Neuron (in vitro differentiated cells): ENCODE measurements around the gene MAMDC2.

Source experiments
- H2AFZ ChIP-seq: one replicate; pipeline ENCODE4 v1.6.1; 2013; ENCODE audit warnings: low read depth, mild to moderate bottlenecking, inconsistent platforms, low read length, moderate library complexity
- H3K27me3 ChIP-seq: one replicate; pipeline ENCODE4 v1.6.1; 2013; ENCODE audit warnings: low read length; ENCODE audit not compliant: insufficient read depth
- H3K36me3 ChIP-seq: one replicate; pipeline ENCODE4 v1.6.1; 2013; ENCODE audit warnings: low read length; ENCODE audit not compliant: insufficient read depth
- H3K4me1 ChIP-seq: one replicate; pipeline ENCODE4 v1.6.1; 2013; ENCODE audit warnings: low read length; ENCODE audit not compliant: insufficient read depth
- H3K4me3 ChIP-seq: 2 replicates; pipeline ENCODE4 v1.5.1; 2013; ENCODE audit warnings: mild to moderate bottlenecking, low read length, moderate library complexity
- H3K9me3 ChIP-seq: one replicate; pipeline ENCODE4 v1.6.1; 2013; ENCODE audit warnings: low read length

MAMDC2 gene

DNA sequence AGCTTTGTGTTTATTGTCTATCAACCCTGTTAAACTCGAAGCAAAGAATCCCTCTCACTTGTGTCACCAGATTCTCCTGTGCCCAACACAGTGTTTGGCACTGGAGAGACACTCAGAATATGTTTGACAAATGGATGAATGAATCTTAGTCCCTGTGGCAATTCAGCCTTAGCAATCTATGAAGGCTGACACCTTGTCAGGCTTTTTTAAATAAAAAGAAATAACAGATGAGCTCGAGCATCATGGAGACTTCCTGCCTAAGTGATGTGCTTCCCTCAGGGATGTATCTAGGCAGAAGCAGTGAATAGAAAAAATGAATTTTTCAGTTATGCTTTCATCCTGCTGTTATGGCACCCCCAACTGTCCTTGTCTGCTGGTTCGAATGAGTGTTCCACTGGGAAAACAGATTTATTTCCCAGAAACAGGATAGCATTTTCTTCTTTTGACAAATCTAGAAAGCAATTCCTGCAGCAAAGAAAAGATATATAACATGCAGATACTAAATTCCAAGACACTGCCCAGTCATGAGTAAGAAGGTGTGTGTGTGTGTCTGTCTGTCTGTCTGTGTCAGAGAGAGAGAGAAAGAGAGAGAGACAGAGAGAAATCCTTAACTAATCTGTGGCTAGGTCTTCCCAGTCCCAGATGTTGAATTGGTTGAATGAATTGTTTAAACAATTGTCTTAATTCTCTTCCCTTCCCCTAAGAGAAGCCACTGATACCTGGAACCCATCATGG lies 16.7 kb downstream of the MAMDC2 start:
- Histone ChIP-seq H2AFZ (no peak overlapping the region), H3K4me3 (no peak overlapping the region)

DNA sequence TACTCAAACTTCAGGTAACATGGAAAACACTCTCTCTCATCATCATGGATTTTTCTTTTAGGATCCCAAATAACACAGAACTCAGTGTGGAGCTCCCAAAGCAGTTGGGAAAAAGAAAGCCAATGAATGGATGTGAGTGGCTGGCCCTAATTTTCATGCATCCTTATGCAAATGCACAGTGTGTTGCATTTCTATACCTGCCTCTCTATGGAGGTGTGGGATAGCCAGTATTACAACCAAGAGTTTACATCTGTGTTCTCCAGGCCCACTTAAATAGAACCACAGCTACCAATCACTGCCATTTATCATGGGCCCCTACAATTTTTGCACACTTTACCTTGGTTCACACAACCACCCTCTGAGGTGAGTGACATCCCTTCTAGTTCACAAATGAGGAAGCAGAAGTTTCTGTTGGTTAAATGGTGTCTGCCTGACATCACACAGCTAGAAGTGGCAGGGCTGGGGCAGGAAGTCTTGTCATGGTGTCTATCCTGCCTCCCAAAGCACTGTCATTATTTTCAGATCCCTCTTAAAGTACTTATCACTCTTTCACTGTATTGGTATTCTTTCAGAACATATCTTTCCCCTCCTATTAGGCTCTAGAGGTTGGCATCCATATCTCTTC lies 17.3 kb downstream of the MAMDC2 start:
- H3K27me3 ChIP-seq: no peaks in the 10 kb centered on the region
- H3K9me3 ChIP-seq: peaks cover 2% of the 10 kb centered on the region
- no peak overlapping the region for H3K4me3 ChIP-seq
- H2AFZ ChIP-seq: no peak overlapping the region
- no peaks in the 10 kb centered on the region for H3K36me3 ChIP-seq
- no peaks in the 10 kb centered on the region for H3K4me1 ChIP-seq

More for the DNA sequence above, 16.7 kb downstream of the MAMDC2 start:
- H3K4me1 ChIP-seq: no peaks in the 10 kb centered on the region
- no peaks in the 10 kb centered on the region for H3K36me3 ChIP-seq
- H3K27me3 ChIP-seq: no peaks in the 10 kb centered on the region
- H3K9me3 ChIP-seq: peaks cover 2% of the 10 kb centered on the region

DNA sequence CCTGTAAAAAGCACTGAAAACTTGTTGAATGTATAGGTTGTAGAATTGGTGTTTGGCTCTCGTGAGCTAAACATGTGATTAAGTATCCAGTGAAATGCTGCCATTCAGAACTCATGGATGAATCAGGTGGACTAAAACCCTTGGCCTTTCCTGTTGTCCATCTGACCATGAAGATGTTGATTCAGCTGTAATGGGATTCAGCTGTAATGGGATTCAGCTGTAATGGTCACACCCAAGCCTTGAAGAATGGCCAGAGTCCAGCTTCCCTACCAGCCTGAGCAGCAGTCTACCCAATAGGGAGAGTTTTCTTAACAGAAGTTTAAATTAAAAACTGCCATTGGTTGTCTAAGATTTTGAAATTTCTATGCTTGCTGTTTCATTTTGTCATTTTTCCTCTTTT lies 18.1 kb downstream of the MAMDC2 start:
- Histone ChIP-seq H3K36me3 (no peaks in the 10 kb centered on the region), H3K4me3 (no peak overlapping the region), H3K27me3 (no peaks in the 10 kb centered on the region), H3K4me1 (no peaks in the 10 kb centered on the region), H3K9me3 (no peaks in the 10 kb centered on the region), H2AFZ (no peak overlapping the region)

DNA sequence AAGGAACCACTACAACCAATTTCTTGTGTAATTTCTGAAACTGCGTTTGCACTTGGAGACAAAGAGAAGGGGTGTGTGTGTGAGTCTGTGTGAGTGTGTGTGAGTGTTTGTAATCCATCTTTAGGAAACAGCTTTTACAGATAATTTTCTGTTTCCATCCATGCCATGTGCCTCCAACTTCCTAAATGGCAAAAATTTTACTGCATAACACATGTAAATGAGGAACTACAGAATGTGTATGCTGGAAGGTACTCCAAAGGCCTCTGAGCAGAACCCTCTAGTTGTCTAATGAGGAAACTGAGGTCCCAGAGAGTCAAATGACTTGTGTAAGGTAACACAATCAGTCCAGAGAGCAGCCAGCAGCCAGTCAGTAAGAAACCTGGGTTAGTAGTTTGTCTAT lies 20.8 kb downstream of the MAMDC2 start:
- no peak overlapping the region for H2AFZ ChIP-seq
- H3K36me3 ChIP-seq: no peaks in the 10 kb centered on the region
- no peaks in the 10 kb centered on the region for H3K9me3 ChIP-seq
- H3K4me3 ChIP-seq: no peak overlapping the region
- no peaks in the 10 kb centered on the region for H3K4me1 ChIP-seq
- no peaks in the 10 kb centered on the region for H3K27me3 ChIP-seq

DNA sequence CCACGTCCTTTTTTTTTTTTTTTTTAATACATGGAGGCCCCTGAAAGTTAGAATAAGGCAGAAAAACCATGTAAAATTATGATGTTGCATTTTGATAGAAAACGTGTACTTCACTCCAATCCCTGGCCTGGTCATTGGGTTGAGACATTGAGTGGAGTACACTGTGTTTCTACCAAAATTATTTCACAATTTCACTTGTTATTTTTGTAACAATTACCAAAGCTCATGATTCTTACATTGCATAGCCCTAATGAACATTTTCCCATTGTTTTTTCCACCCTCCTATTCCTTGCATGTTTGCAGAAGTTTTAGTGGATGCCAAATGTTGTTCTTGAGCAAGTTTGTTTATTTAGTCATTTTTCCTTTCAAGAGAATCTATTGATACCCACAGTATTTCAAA lies 21.9 kb downstream of the MAMDC2 start:
- Histone ChIP-seq H3K27me3 (peaks cover 2% of the 10 kb centered on the region), H3K36me3 (no peaks in the 10 kb centered on the region), H3K9me3 (no peaks in the 10 kb centered on the region), H2AFZ (no peak overlapping the region), H3K4me3 (no peak overlapping the region), H3K4me1 (no peaks in the 10 kb centered on the region)

DNA sequence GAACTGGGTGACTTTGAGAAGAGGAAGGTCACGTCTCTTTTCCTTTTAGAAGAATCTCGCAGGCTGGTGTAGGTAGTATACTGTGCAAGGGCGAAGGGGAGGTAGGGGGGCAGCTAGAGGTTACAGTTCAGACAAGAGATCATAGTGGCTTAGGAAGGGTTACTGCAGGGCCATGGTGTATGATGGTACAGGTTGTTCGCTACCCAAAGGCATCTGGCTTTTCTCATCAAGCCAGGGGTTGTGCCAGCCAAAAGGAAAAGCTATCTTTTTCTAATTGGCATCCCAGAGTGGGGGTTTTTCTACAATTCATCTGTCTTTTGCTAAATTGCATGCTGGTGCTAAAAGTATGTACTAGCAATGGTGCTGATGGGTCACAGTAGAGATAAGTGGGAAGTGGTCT lies 22.8 kb downstream of the MAMDC2 start:
- Histone ChIP-seq H3K36me3 (no peaks in the 10 kb centered on the region), H3K4me1 (no peaks in the 10 kb centered on the region), H3K27me3 (peaks cover 2% of the 10 kb centered on the region), H3K9me3 (no peaks in the 10 kb centered on the region), H3K4me3 (no peak overlapping the region), H2AFZ (no peak overlapping the region)

DNA sequence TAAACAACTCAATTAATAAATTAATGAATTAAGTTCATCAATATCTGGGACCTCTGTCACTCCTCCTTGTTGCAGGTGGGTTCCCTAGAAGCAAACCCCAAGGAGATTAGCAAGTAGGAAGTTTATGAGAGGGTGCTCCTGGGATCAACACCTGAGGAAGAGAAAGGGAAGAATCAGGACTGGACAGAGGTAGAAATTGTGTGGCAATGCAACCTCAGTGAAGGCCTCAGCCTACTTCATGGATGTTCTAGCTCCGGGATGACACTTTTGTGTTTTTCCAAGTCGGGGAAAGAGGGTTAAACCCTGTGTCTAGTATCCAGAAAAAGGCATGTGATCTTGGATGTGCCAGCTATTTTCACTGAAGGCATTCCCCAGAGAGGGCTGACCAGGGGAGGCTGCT lies 23.2 kb downstream of the MAMDC2 start:
- no peaks in the 10 kb centered on the region for H3K4me1 ChIP-seq
- H3K27me3 ChIP-seq: peaks cover 2% of the 10 kb centered on the region
- no peak overlapping the region for H3K4me3 ChIP-seq
- H2AFZ ChIP-seq: no peak overlapping the region
- H3K9me3 ChIP-seq: no peaks in the 10 kb centered on the region
- no peaks in the 10 kb centered on the region for H3K36me3 ChIP-seq

DNA sequence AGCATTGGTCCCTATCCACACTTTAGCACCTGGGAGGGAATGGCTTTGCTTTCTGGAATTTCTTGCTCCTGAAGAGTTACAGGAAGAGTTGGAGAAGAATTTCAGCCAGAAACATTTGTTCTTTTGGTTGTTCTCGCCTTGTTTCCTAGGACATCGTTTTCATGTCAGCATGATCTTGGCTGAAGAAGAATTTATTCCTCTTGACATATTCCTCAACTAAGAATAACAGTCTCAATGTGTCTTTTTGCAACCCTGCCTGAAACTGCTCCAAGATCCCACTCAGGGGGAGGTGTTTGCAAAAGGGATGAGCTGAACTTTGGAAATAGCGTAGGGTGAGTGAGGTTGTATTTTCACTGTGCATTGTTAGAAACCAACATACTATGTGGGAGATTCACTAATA lies 26.1 kb downstream of the MAMDC2 start:
- no peak overlapping the region for H3K4me3 ChIP-seq
- H2AFZ ChIP-seq: no peak overlapping the region
- no peaks in the 10 kb centered on the region for H3K36me3 ChIP-seq

DNA sequence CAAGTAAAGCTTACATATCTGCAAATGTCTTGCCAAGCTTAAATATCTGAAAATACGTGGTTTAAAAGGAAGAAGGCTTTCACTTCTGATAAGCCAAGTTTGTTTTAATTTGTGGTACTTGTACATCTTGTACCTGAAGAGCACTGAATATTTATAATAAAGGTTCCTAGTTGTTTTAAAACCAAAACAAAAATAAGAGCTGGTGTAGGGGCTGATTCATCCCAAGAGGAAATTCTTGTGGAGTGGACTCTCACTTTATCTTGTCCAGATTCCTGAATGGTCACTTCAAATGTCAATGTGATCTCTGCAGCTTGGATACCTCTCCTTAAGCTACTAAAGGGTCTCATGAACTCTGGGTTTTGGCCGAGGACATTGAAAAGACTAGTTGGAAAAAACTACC lies 29.5 kb downstream of the MAMDC2 start:
- H3K4me1 ChIP-seq: no peaks in the 10 kb centered on the region
- H2AFZ ChIP-seq: no peak overlapping the region
- H3K9me3 ChIP-seq: no peaks in the 10 kb centered on the region
- H3K4me3 ChIP-seq: no peak overlapping the region
- peaks cover 4% of the 10 kb centered on the region for H3K27me3 ChIP-seq
- no peaks in the 10 kb centered on the region for H3K36me3 ChIP-seq

More for the DNA sequence above, 26.1 kb downstream of the MAMDC2 start:
- Histone ChIP-seq H3K9me3 (no peaks in the 10 kb centered on the region), H3K27me3 (peaks cover 4% of the 10 kb centered on the region), H3K4me1 (no peaks in the 10 kb centered on the region)

DNA sequence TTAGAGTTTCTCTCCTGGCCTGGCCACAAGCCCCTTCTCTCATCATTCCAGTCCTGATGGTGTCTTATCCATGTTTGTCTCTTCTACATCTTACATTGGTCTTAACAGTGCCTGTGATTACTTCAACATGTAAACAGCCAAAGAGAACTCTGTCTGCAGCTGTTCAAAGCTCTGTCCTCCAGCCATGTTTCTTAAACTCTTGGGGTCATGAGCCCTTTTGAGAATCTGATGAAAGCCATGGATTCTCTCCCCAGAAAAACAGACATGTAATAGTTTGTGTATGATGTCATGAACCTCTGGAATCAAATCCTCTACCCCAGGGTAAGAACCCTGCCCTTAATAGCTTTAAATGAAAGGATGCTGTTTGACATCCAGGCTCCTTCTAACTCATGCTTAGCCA lies 30.1 kb downstream of the MAMDC2 start:
- H3K36me3 ChIP-seq: no peaks in the 10 kb centered on the region
- no peaks in the 10 kb centered on the region for H3K9me3 ChIP-seq
- no peaks in the 10 kb centered on the region for H3K4me1 ChIP-seq
- no peak overlapping the region for H3K4me3 ChIP-seq
- no peak overlapping the region for H2AFZ ChIP-seq
- H3K27me3 ChIP-seq: peaks cover 4% of the 10 kb centered on the region

DNA sequence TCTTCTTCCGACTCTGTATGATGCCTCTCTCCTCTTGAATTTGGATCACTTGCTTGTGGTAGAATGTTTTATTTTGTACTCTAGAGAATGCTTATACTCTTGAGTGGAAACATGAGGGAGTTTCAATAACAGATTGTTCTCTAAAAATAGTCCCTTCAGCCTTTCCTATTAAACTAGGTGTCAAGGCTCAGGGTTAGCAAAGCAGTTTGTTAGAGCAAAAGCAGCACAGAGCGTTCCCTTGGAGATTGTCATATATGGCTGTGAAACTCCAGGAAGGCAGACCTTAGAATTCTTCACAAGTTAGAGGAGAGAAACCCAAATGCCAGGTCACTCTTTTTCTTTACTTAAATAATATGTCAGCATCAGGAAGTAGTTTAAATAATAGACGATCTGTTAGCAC lies 33.0 kb downstream of the MAMDC2 start:
- peaks cover 2% of the 10 kb centered on the region for H3K27me3 ChIP-seq
- no peak overlapping the region for H3K4me3 ChIP-seq
- peaks cover 13% of the 10 kb centered on the region for H3K4me1 ChIP-seq
- no peak overlapping the region for H2AFZ ChIP-seq
- no peaks in the 10 kb centered on the region for H3K9me3 ChIP-seq
- no peaks in the 10 kb centered on the region for H3K36me3 ChIP-seq

DNA sequence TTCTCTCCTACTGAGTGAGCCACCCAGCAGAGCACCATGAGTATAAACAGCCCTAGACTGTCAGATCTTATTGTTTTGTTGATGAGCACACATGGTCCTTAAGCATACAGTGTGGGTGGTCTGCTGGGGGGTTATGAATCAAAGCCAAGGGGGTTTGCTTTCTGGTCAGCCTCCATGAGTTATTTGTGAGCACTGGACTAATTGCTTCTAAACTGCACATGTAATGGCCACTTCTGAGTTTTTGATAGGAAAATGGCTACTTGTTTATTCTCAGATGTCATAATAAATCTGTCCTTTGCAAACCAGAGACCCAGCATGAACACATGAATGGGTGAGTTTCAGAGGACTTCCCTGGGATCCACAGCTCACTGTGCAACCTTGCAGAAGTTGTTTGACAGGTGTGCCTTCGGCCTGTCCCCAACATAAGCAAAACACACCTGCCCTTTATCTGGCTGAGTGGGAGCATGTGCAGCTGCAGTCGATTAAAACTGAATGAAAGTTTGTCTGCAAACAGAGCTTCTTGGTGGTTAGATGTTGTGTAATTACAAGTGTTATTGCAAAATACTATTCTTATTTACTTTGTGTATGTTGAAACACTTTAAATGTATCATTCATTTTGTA lies 35.9 kb downstream of the MAMDC2 start:
- Histone ChIP-seq H3K9me3 (no peaks in the 10 kb centered on the region), H3K4me3 (no peak overlapping the region), H2AFZ (no peak overlapping the region), H3K27me3 (no peaks in the 10 kb centered on the region), H3K36me3 (no peaks in the 10 kb centered on the region), H3K4me1 (peaks cover 36% of the 10 kb centered on the region)

DNA sequence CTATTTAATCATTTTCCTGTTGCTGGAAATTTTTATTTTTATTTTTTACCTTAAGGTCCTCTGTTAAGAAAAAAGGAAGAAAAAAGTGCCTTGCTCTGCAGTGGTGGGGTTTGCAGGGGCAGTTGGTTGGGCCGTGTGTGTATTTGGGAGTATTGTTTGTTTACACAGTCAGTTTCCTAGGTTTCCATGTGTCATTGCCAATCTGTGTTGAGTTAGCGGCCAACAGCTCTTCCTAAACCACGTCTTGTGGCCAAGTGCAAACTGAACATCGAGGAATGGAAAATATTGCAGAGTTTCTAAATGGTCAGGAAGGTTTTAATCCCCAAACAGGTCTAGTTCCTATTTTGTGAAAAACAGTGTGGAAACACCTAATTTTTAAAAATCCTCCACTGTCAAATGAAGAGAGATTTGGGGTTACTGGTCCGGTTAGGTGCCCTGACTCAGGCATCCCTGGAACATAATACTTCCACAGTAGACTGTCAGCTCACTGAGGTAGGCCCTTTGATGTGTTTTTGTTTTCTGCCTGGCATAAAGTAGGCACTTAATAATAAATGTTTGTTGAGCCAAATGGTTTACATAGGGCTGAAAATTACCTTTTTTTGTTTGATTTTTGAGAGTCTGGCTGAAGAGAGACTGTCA lies 37.0 kb downstream of the MAMDC2 start:
- Histone ChIP-seq H3K4me1 (peaks cover 36% of the 10 kb centered on the region), H2AFZ (no peak overlapping the region), H3K36me3 (no peaks in the 10 kb centered on the region), H3K4me3 (no peak overlapping the region), H3K27me3 (no peaks in the 10 kb centered on the region), H3K9me3 (no peaks in the 10 kb centered on the region)
